ENCODE measurements around the gene FRA10AC1.
"Not testable (repeated sequence)": the region's sequence is repeated elsewhere in the genome, so short reads cannot be mapped to it uniquely, and the experiment has no call there.

FRA10AC1 gene

DNA sequence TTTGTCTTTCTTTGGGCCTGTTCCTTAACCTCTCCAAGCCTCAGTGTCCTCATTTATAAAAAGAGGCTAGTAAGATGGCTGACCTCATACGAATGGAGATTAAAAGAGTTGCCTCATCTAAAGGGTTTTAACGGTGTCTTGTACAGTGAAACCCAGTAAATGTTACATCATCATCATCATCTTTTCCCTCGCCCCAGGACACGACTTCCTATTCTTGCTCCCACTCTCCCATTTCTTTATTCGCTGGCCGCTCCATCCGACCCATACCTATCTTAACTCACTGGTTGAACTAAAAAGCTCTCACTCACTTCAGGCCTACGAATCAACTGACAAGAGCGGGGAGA is 554 bp downstream of the FRA10AC1 start:
- no peak for DNase-seq

DNA sequence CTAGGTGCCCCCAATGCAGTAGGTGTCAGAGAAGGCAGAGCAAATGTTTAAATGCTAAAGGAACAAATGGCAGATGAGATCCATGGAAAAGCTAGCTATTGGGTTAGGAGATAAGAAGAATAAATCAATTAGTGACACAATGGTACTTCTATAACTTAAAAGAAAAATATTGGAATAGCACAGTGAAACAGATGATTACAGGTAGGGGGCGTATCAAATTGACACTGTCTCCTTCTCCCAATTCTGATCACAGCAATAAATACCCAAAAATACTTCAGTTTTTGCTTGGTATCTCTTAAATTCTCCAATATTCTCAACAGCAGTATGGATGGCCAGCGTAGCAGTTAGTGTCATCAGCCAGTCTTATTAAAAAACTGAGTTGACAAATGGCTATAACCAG is 5.2 kb downstream of the FRA10AC1 start:
- no peak for DNase-seq

DNA sequence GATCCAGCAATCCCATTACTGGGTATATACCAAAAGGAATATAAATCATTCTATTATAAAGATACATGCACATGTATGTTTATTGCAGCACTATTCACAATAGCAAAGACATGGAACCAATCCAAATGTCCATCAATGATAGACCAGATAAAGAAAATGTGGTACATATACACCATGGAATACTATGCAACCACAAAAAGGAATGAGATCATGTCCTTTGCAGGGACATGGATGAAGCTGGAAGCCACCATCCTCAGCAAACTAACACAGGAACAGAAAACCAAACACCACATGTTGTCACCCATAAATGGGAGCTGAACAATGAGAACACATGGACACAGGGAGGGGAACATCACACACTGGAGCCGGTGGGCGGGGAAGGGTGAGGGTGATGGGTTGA is 5.8 kb downstream of the FRA10AC1 start:
- not testable (repeated sequence) for DNase-seq

DNA sequence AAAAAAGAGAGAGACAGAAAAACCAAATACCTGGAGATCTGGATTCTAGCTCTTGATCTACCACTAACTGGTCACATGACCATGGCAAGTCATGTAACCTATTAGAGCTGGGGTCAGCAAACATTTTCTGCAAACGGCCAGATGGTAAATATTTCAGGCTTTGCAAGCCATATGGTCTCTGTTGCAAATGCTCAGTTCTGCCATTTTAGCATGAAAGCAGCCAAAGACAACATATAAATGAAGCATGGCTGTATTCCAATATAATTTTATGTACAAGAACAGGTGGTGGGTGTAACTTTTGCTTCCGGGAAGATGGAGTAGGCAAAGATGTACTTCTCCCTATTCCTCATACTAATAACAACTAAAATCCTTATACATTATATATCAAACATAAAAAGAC is 6.7 kb downstream of the FRA10AC1 start:
- no peak for DNase-seq

DNA sequence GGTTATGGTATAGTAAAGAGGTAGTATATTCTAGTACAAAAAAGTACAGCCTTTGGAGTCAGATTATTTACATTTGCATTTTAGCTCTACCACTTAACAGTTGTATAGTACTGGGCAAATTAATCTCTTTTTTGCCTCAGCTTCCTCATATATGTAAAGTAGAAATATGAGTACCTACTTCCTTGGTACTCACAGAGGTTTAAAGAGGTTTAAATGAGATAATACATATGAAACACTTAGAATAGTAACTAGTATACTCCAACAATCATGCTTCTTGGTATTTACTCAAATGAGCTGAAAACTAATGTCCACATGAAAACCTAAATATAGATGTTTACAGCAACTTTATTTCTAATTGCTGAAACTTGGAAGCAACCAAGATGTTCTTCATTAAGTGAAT is 14.7 kb downstream of the FRA10AC1 start:
- no peak for DNase-seq

DNA sequence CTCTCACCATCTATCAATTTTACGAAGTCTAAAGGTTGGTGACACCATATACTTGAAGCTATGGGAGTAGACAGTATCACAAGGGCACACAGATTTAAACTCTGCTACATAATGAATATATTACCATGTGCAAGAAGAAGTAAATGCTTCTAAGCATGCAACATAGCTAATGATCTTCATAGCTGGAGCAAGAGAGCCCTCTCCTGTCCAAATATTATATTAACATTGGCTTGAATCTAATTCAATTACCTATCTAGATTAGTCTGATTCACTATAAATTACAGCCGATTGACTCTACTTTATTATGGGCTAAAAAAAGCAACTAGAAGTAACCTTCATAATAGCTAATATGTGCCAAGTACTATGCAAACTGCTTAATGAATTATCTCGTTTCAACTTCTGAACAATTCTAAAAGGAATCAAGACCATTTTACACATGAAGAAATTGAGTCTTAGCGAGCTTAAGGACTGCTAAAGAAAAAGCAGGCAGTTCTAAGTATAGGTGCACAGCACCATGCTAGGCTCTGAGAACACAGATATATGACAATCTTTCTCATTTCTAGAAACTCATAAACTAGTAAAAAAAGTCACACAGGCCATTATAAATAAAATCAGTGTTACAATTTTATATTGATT is 21.9 kb downstream of the FRA10AC1 start:
- DNase-seq, result no peak

DNA sequence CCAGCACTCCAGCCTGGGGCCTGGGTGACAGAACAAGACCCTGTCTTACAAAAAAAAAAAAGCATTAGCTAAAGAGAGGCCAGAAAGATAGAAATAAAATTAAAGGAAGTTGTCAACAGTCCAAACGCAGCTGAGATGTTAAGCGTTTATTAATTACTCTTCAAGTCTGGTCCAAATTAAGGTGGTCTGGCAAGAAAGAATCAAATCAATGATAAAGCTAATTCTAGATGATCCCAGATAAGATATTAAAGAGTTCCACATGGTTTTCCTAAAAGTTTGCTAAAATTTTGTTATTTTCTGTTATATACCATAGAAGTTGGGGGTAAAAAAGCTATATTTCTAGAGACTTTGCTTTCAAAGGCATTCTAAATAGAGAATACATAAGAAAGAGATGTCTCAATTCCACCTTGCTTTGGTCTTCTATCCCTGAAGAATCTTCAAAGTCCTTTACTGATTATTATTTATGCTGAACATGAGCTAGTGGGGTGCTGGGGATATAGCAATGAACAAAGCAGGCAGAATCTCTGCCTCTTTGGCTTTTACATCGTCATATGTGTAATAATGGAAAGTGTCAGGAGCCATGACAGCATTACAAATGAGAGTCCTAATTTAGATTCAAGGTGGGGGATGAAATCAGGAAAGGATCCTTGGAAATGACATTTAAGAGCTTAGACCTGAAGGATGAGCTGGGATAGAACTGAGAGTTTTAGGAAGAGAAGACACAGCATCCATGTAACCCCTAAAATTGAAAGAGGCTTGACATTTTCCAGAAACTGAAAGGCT is 23.4 kb downstream of the FRA10AC1 start:
- no peak for DNase-seq

DNA sequence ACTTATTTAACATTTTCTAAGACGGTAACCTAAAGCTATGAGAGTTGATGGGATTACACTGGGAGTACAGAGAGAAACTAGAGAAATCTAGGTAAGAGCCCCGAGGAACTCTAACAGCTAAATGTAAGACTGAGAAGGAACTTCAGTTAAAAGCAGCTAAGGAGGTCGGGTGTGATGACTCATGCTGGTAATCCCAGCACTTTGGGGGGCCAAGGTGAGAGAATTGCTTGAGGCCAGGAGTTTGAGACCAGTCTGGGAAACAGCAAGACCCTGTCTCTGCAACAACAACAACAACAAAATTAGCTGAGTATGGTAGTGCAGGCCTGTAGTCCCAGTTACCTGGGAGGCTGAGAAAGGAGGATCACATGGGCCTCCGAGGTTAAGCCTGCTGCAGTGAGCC is 24.0 kb downstream of the FRA10AC1 start:
- no peak for DNase-seq

DNA sequence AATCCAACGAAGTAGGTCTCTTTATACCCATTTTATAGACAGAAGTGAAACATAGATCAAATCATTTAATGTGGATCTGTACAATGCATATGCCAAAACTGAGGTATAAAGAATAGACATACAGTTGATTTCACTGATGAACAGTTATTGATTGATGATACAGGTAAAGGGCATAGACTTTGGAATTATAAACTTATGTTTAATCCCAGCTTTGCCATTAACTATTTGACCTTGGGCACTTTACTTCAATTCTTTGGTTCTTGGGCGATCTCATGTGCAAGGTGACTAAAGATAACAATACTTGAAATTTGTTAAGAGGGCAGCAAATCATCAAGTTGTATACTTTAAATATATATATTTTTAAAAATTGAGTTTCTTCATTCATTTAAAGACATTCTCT is 28.6 kb downstream of the FRA10AC1 start:
- no peak for DNase-seq

DNA sequence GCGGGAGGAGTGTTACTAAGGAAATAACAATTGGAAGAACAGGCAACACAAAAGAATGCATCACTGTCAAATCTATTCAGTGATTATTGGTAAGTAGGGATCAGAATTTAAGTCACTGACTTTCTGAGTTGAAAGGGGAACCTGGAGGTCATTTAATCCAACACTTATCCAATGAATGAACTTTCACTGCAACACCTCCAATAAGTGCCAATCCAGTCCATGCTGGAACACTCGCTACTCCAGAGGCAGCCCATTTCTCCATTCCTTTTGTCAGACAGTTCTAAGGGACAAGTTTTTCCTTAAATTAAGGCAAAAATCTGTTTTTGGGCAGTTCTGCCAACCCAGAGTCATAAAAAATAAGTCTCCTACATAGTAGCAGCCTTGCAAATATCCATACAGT is 29.5 kb downstream of the FRA10AC1 start:
- DNase-seq, result no peak

DNA sequence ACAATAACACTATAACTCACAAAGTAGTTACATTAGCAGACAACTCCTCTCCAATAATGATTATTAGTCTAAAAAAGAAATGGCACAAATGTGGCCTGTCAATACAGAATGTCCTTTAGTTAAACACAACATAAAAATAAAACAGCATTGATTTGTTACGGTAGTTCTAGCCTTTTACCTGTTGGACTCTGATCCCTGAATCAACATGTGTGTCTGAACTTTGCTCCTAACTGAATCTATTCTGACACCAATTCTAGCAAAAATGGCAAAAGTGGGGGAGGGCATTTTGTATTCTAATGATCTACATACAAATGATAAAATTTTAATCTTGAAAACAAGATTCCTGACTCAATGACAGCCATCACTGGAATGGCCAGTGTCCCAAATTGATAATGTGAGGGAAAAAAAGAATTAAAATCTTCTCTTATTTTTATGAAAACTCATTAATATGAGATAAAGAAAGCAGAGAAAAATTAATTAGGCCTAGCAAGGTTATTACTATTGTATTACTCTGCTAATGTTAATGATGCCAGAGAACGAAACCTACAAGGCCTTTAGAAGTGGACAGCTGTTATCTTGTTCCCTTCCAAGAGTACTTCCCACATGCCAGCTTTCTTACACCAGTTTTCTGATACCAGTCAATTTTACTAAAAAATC is 30.2 kb downstream of the FRA10AC1 start:
- DNase-seq, result no peak

DNA sequence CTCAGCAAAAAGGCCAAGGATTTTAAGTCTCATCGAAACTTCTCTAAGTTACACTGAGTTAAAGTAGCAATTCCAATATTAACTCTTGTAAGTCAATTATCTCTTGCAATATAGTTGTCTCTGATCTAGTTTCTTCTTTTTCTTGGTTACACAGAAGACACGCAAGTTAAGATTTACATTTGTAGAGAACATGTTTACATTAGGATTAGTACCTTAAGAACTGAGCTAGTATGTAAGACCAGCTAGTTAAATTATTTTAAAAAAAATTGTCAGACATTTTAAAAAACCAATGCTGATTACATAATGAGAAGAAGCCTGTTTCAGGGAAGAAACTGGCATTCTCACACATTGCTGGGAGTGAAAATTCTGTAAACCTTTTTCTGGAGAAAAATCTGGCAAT is 31.4 kb downstream of the FRA10AC1 start:
- DNase-seq, result no peak

DNA sequence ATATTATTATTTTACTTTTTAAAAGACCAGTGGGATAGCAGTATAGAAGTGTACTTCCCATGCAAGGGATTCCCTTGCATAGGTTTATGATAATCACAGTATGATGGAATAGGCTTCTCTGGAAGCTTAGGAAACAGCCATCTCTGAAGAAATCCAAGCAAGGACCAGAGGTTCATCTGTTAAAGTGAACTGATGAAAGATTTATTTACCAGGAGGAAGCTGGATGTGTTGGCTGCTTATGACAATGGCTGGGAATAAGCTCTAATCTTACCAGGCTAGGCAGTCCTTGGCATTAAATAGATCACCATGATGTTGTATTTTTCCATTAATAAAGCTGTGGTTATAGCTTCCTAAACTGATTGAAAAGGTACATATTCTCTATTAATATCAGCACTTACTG is 32.0 kb downstream of the FRA10AC1 start:
- DNase-seq, result no peak

DNA sequence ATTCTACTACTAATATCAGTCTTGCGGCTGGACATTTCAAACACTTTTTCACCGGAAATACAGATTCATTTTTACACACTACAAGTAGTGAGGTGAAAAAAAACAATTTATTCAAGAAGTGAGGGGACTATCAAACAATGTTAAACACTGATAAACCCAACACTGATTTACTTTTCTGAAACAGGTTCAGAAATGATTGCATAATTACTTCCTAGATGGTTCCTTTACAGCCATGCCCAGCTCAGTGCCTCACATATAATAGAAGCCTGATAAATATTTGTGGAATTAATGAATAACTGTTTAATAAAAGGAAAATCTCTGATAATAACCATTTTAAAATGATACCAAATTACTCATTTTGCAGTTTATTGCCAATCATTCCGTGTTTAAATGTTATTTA is 34.6 kb downstream of the FRA10AC1 start:
- no peak for DNase-seq

DNA sequence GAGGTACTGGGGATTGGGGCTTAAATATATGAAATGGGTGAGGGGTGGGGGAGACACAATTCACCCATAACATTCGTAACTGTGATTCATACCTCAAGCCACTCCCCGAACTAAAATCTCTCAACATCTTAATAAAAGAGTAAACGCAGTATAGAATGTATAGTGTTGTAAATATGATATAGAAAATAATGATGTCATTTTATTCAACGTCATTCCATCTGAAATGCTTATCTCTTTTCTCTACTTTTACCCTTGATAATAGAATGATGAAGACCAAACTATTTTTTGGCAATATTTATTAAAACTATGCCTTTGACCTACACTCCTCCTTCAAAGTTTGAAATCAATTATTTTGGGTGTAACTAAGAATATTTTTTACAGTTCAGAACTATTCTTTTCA is 36.4 kb downstream of the FRA10AC1 start:
- no peak for DNase-seq

DNA sequence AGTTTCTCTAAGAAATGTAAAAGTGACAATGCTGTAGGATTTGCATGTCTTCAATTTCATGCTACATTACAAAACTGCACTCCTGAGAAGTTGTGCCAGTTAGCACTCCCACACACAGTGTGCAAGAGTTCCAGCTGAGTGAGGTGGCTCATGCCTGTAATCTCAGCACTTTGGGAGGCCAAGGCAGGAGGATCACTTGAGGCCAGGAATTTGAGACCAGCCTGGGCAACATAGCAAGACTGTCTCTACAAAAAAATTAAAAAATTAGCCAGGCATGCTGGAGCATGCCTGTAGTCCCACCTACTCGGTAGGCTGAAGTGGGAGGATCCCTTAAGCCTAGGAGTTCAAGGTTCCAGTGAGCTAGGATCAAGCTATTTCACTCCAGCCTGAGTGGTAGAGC is 44.6 kb downstream of the FRA10AC1 start:
- no peak for DNase-seq

DNA sequence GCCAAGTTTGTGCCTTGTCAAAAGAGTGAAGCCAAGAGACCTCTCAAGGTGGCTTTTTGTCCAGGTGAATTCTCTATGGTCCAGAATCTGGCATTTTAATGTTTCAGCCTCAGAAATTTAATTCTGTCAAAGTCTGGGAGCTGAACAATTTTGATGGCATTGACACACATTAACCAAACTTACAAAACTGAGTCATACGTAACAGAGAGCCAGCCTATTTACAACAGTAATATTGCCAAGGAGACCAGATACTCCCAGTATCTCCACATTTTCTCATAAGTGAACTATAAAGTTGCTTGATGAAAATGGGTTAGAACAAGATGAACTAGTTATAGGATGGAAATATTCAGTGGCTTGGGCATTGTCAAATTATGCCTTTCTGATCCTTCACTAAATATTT is 46.2 kb downstream of the FRA10AC1 start:
- DNase-seq, result no peak

DNA sequence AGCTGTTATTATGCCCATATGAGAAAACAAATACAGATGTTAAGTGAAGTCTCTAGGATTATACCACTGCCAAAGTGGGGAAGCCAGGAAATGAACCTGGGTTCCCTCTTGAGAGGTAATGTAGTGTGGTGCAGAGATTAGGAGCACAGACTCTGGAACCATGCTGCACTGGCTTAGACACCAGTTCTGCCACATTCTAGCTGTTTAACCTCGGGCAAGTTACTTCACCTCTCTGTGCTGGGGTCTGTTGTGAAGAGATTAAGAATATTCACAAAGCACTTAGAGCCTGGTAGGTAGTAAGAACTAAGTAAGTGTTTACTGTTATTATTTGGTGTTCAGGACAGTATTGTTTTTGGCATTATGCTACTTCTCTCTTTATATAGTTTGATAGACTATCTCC is 48.2 kb downstream of the FRA10AC1 start:
- no peak for DNase-seq

DNA sequence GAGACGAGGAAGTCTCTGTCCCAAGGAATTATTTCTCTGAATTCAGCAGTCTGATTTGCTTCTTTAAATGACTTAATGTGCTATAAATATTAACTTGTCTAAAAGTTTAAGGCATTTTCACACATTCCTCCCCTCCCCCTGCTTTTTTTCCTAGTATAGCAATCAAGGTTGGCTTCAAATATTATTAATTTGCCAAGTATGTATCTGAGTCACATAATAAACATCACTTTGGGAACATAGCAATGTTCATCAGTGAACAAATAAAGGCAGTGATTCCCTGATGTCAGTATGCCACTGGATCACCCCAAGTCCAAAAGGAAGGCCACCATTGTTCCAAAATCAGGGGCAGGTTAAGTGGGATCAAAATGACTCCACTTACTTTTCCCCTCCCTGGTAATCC is 49.5 kb downstream of the FRA10AC1 start:
- DNase-seq, result no peak

DNA sequence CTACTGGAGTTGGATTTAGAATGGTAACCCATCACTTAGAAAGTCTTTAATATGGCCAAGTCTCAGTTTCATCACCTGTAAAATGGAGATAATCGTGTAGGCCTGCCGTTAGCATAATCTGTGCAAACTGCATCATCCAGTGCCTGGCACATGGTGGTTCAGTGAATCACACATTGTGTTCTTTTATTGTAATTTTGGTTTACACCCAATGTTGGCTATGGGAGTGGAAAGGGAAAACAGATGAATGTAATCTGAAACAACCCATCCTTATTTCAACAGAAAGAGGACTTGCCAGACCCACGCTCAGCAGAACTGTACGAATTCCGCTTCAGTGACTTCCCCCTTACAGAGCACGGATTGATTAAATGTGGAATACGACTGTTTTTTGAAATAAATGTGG is 62.6 kb downstream of the FRA10AC1 start:
- DNase-seq, result no peak

DNA sequence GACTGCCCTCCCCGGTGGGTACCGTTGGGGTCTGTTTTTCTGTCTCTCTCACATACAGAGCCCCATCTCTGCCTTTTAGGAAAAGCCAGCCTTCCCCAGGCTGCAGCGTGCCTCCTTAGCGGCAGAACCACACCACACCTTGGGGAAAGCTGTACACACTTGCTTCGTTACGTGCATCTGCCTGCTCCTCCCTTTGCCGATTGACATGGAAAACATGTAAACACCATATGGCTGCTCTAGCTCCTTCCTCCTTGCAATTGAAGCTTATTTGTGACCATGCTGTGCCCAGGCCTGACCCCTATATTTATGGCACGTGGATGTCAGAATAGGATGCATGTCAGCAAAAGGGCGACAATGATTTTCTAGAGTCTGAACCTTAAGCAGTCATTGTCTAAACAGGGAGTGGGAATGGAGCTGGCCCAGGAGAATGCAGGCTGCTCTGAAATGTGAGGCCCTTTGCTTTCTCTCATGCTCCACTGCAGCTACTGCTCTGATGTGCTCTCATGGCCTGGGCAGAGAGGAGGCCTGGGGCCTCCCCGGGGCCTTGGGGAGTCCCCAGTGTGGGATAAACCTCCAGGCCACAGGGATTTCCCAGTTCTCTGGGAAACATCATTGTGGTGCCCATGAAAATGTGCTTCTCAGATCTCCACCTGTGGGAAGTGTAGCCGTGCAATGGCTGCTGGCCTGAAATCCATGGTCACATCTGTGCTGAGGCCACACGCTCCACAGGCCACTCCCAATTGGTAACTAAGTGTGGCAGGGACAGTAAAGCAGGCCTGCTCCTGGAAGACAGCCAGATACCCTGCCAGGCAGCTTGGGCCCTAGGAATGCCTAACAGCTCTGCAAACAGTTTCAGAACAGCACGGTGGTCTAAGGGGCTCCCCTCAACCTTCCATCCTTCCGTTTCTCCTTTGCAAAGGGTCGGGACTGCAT is 71.5 kb downstream of the FRA10AC1 start:
- DNase-seq, result no peak

DNA sequence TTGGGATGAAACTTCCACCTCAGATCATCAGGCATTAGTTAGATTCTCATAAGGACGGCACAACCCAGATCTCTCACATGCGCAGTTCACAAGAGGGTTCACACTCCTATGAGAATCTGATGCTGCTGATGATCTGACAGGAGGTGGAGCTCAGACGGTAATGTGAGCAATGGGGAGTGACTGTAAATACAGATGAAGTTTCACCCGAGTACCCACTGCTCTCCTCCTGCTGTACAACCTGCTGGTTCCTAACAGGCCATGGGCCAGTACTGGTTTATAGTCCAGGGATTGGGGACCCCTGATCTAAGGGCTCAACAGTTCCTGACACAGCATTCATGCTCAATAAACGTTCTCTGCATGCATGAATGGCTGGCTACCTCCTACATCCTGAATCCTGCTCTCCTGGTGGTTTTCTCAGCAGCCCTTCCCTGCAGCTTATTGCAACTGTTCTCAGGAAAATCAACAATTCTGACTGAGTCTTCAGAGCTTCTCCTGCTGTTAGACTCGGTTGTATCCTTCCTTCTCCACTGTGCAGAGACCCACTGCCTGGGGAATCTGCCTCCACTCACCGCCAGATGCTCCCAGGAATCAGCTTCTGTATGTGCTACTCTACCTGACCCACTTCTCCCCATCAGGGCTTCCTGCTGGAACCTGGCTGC is 72.6 kb downstream of the FRA10AC1 start:
- no peak for DNase-seq

DNA sequence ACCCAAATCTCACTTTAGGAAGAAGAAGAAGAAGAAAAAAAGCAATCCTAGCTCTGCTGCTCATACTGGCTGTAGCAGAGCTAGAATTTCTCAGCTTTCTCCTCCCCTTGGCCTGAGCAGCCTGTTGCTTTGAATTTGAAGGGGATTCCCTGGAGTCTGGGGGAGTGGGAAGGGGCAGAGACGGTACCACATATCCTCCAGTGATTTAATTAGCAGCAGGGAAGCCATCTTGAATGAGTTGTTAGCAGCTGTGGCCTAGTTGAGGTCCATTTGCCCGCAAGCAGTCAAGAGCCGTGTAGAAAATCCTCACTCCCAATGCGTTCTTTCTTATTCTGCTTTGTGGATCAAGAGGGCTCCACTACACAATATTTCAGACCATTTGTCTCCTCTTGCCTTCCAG is 73.5 kb downstream of the FRA10AC1 start:
- DNase-seq, result no peak

Measured in stimulated activated CD4-positive, alpha-beta T cell treated with anti-CD3 and anti-CD28 coated beads, Interleukin-2, amount 100 ng/mL, for 48 hours (primary cell).